Gastroesophageal sphincter (tissue), 4 donors: ENCODE data around the gene RENBP. TPM values are rescaled to one million over a fixed set of nuclear protein-coding genes. Genes with fewer than 3 reads are reported as not detected.

Source experiments
- ATAC-seq: fragments of 150-250 bp; one replicate; pipeline ENCODE4 v1.9.1; 2016; ENCODE audit warnings: mild to moderate bottlenecking, moderate library complexity
- H3K27ac ChIP-seq, 4 donors: fragments of 200-600 bp; sonication (generic) in 3 of 4; 1 replicate in 3 of 4; 2 replicates in 1 of 4; pipeline ENCODE4 v1.5.1; 2016 to 2019
- H3K27me3 ChIP-seq: fragments of 200-600 bp; sonication (generic); one replicate; pipeline ENCODE4 v1.5.1; 2019
- H3K36me3 ChIP-seq, 2 donors: fragments of 200-600 bp; sonication (generic); one replicate each; pipeline ENCODE4 v1.5.1; 2019; ENCODE audit warnings: control low read depth in 1 of 2
- H3K4me1 ChIP-seq, 3 donors: fragments of 200-600 bp; sonication (generic); 1 replicate in 2 of 3; 2 replicates in 1 of 3; pipeline ENCODE4 v1.5.1; 2016 to 2019; ENCODE audit warnings: control low read depth in 2 of 3
- H3K4me3 ChIP-seq, 2 donors: fragments of 200-600 bp; sonication (generic); one replicate each; pipeline ENCODE4 v1.5.1; 2019; ENCODE audit warnings: mild to moderate bottlenecking in 1 of 2, moderate library complexity in 1 of 2
- H3K9me3 ChIP-seq, 3 donors: fragments of 200-600 bp; sonication (generic); one replicate each; pipeline ENCODE4 v1.5.1; 2017 to 2019; ENCODE audit warnings: control low read depth in 2 of 3
- CTCF ChIP-seq, 4 experiments: fragments of 200-600 bp in 2 of 4; fragments of 450-650 bp in 2 of 4; sonication (generic) in 1 of 4; IDR thresholded peaks; one replicate each; pipeline ENCODE4 v1.5.1; 2017 to 2019; ENCODE audit warnings: antibody characterized with exemption in 4 of 4, mild to moderate bottlenecking in 2 of 4, moderate library complexity in 2 of 4
- EP300 ChIP-seq: sonication (generic); formaldehyde crosslinking; IDR thresholded peaks from one replicate; pipeline ENCODE4 v1.6.1; 2017; ENCODE audit warnings: antibody characterized with exemption, mild to moderate bottlenecking
- POLR2A ChIP-seq, 2 donors: fragments of 450-650 bp; IDR thresholded peaks; one replicate each; pipeline ENCODE4 v1.6.1; 2017; ENCODE audit warnings: antibody characterized with exemption in 2 of 2, mild to moderate bottlenecking in 2 of 2, moderate library complexity in 1 of 2
- POLR2AphosphoS5 ChIP-seq: sonication (generic); formaldehyde crosslinking; IDR thresholded peaks from one replicate; pipeline ENCODE4 v1.6.1; 2017; ENCODE audit warnings: antibody characterized with exemption
- WGBS, 2 donors: methylation state at CpG; one replicate each; pipeline ENCODE4 v1.1.5; 2018; ENCODE audit warnings: low coverage in 1 of 2; 5-methylcytosine and 5-hydroxymethylcytosine counted together
- total RNA-seq, 4 donors: library from RNA; depleted of rRNA; stranded (reverse); fragments of >200 nt; gene quantifications; one replicate each; pipeline ENCODE4 v1.1.0, GENCODE V29; 2016

RENBP gene
- total RNA-seq, 4 donors from 2014 or later = 8.1 to 15.0 (median 12.5) TPM

GRCh38 chrX:153903991-153904957 lies 40.2 kb downstream of the RENBP start, which contains the start of gene AVPR2:
Gene AVPR2 (plus strand): TSS chrX:153904673. CDS start chrX:153905146, 473 bp downstream.
- Histone ChIP-seq H3K9me3 (no peaks in the 10 kb centered on the region), H3K27ac (peak within 1 kb of the TSS in 3 of 4 donors; percentile 27 to 66 (median 38)), H3K4me3 (peak within 1 kb of the TSS in 1 of 2 donors; percentile 28), H3K36me3 (no peaks in the 10 kb centered on the region), H3K4me1 (peaks cover 0 to 43% (median 3%) of the 10 kb centered on the region in 3 donors), H3K27me3 (no peaks in the 10 kb centered on the region)
- no peak for TF ChIP-seq POLR2A (IDR thresholded peaks at IDR 0.05)
- TF ChIP-seq POLR2AphosphoS5 = no peak
- TF ChIP-seq EP300 = no peak
- TF ChIP-seq CTCF (IDR thresholded peaks at IDR 0.05) = no peak
- ATAC-seq = peak; percentile 57
- 20 to 73% methylated on average over 2 to 9 of the region's 26 CpGs for WGBS, 2 donors

GRCh38 chrX:153903238-153903980 lies 41.0 kb downstream of the RENBP start:
- ATAC-seq = peak; percentile 31
- no peaks in the 10 kb centered on the region for H3K36me3 ChIP-seq
- WGBS, 2 donors = 67 to 89% methylated on average over 1 to 8 of the region's 18 CpGs

GRCh38 chrX:153902385-153902784 lies 42.1 kb downstream of the RENBP start:
- no peak for ATAC-seq

More at GRCh38 chrX:153903238-153903980, 41.0 kb downstream of the RENBP start:
- peak overlapping the region in 1 of 2 donors; percentile 28 for H3K4me3 ChIP-seq
- H3K9me3 ChIP-seq = no peaks in the 10 kb centered on the region
- no peak for TF ChIP-seq EP300
- H3K27ac ChIP-seq = peak overlapping the region in 3 of 4 donors; percentile 27 to 66 (median 38)
- H3K4me1 ChIP-seq = peaks cover 0 to 43% (median 3%) of the 10 kb centered on the region in 3 donors
- no peaks in the 10 kb centered on the region for H3K27me3 ChIP-seq

GRCh38 chrX:153901753-153902140 lies 42.7 kb downstream of the RENBP start:
- H3K27me3 ChIP-seq = no peaks in the 10 kb centered on the region
- H3K36me3 ChIP-seq = no peaks in the 10 kb centered on the region
- no peak for ATAC-seq
- no peak for TF ChIP-seq CTCF (IDR thresholded peaks at IDR 0.05)
- TF ChIP-seq POLR2AphosphoS5 = no peak
- no peak for TF ChIP-seq EP300
- no peak for TF ChIP-seq POLR2A (IDR thresholded peaks at IDR 0.05)
- H3K9me3 ChIP-seq = no peaks in the 10 kb centered on the region
- H3K27ac ChIP-seq = peak overlapping the region in 2 of 4 donors; percentile 44 to 52
- 63 to 67% methylated on average over 6 to 8 of the region's 8 CpGs for WGBS, 2 donors
- no peak overlapping the region for H3K4me3 ChIP-seq
- H3K4me1 ChIP-seq = peaks cover 0 to 43% (median 3%) of the 10 kb centered on the region in 3 donors

More at GRCh38 chrX:153902385-153902784, 42.1 kb downstream of the RENBP start:
- TF ChIP-seq POLR2A (IDR thresholded peaks at IDR 0.05) = no peak
- TF ChIP-seq CTCF (IDR thresholded peaks at IDR 0.05) = no peak
- no peak for TF ChIP-seq POLR2AphosphoS5
- no peak for TF ChIP-seq EP300
- H3K9me3 ChIP-seq = no peaks in the 10 kb centered on the region
- no peaks in the 10 kb centered on the region for H3K36me3 ChIP-seq
- H3K27ac ChIP-seq = no peak overlapping the region
- no peak overlapping the region for H3K4me3 ChIP-seq
- WGBS, 2 donors = no CpG with 5 or more reads among the region's 10 CpGs
- peaks cover 0 to 43% (median 3%) of the 10 kb centered on the region in 3 donors for H3K4me1 ChIP-seq
- no peaks in the 10 kb centered on the region for H3K27me3 ChIP-seq
